HG03354 (cell line): ENCODE measurements around the gene SDSL.

Experiments
- ATAC-seq: cut with Tn5 transposase; IDR thresholded peaks from one replicate; pipeline ENCODE4 v1.9.1; 2021; ENCODE audit warnings: mild to moderate bottlenecking; ENCODE audit not compliant: unreplicated experiment, poor library complexity, severe bottlenecking

The SDSL gene

DNA sequence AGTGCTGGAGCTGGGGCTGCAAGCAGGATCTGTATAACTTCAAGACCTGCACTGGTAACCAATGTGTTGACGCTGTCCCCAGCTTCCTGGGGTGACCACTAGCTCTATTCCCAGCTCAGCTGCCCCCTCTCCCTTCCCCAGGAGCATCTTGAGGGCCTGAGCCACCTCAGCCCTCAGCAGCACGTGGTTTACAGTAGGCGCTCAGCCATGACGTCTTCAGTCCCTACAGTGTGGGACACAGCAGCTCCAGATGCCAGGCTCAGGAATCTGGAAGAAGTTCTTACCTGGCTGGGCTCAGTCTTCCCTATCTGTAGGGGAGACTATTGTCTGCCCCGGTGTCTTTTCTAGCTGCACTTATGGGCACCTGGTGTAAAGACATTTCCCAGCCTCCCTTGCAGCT is 27.1 kb upstream of the SDSL start:
- no peak for ATAC-seq

DNA sequence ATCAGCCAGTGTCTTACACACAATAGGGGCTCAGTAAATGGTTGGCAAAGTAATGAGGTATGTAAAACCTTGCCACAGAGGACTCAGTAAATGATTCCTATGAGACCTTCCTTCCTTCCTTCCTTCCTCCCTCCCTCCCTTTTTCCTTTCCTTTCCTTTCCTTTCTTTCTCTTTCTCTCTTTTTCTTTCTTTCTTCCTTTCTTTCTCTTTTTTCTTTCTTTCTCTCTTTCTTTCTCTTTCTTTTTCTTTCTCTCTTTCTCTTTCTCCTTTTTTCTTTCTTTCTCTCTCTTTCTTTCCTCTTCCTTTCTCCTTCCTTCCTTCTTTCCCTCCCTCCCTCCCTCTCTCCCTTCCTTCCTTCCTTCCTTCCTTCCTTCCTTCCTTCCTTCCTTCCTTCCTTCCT is 26.0 kb upstream of the SDSL start:
- ATAC-seq, result no peak

DNA sequence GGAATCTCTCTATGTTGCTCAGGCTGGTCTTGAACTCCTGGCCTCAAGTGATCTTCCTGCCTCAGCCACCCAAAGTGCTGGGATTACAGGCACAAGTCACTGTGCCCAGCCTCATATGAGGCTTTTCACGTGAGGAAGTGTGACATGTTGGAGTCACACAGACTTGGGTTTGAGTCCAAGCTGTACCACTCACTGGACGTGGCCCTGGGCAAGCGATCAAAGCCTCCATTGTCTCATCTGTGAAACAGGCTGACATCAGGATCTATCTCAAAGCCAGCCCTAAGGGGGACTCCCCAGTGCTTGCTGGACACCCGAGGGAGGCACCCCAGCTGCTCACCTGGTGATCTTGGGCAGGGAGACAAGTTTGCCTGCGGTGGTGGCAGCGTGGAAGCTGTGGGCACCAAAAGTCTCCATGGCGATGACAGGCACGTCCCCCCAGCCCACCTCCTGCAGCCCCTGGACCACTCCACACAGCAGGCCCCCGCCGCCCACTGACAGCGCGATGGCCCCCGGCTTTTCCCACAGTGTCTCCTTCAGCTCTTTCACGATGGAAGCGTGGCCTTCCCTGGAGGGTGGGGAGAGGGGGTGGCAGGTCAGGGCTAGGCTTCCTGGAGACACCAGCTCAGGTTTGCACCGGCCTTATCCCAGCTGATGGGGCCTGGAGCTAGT is 25.2 kb upstream of the SDSL start:
- ATAC-seq, result no peak

DNA sequence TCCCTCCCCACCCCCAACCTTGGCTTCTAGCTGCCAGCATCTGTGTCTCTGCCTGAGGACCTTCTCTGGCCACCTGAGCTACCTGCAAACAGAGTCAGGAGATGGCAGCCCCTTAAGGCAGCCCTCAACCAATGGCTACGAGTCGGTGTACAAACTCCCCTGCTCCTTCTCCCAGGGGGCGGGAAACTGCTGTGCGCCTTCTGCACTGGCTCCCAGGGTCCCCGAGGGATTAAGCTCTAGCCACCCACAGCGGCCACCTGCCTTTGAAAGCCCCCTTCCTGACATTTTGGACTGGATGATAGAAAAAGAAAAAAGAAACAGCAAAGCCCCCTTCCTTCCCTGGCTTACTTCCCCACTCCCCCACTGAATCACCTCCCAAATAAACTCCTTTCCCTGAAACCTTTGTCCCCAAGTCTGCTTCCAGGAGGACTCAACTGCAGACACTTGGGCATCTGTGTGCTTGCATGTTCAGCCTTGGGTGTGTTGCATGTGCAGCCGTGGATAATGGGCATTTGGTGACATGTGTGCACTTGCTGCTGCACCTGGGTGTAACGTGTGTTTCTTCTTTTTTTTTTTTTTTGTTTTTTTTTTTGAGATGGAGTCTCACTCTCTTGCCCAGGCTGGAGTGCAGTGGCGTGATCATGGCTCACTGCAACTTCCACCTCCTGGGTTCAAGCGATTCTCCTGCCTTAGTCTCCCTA is 24.5 kb upstream of the SDSL start:
- no peak for ATAC-seq

DNA sequence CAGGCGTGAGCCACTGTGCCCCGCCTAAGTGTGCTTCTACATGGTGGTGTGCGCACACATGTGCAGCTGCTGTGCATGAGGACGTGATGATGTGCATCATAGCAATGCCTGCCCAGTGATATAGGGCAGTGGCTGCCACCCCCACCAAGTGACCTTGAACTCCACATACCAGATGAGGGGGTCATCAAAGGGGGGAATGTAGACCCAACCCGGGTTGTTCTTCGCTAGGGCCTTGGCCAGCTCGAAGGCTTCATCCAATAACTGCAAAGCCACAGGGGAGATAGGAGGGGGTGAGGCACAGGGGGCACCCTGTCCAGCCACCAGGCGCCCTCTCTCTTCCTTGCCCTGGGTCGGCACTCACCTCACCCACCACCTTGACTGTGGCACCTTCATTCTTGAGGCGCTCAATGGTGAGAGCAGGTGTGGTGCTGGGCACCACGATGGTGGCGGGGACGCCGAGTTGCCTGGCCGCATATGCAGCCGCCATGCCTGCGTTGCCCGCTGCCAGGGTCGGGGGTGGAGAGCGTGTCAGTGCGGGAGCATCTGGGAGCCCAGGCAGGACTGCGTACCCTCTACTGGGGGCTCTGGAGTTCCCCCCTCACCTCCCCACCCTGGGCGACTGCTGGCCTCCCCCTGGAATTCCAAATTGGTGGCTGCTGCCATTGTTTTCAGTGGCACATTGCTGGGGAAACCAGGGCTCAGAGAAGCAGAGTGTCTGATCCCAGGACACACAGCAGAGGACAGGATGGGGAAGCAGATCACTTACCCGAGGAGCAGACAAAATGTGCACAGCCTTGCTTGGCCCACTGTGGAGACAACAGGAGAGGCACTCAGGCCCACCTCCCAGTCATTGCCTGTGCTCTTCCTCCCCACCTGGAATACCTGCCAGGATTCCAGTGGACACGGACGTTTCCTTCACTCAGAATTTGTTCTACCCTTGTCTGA is 23.6 kb upstream of the SDSL start:
- ATAC-seq, result no peak

DNA sequence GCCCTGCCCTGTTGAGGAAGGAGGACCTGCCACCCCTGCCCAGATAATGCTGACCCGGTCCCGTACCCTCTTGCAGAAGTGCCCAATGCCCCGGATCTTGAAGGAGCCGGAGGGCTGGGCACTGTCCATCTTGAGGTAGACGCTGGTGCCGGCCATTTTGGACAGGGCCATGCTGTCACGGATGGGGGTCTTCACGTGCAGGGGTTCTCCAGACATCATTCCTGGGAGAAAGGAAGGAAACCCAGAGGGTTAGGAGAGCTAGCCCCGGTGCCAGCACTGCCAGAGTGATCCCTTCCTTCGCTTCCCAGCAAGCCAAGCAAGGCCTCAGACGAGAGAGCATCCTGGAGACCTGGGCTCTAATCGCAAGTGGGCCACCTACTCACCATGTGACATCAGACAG is 22.7 kb upstream of the SDSL start:
- ATAC-seq, result no peak

DNA sequence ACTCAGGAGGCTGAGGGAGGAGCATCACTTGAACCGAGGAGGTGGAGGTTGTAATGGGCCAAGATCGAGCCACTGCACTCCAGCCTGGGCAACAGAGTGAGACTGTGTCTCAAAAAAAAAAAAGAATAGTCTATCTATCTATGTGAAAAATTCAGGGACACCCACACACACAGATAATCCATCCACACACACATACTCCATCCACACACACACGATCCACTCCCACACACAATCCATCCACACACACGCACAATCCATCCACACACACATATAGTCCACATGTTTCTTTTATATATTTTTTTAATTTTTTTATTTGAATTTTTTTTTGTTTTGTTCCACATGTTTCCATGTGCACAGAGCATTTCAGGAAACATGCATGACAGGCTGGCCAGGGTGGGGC is 21.8 kb upstream of the SDSL start:
- ATAC-seq, result no peak

DNA sequence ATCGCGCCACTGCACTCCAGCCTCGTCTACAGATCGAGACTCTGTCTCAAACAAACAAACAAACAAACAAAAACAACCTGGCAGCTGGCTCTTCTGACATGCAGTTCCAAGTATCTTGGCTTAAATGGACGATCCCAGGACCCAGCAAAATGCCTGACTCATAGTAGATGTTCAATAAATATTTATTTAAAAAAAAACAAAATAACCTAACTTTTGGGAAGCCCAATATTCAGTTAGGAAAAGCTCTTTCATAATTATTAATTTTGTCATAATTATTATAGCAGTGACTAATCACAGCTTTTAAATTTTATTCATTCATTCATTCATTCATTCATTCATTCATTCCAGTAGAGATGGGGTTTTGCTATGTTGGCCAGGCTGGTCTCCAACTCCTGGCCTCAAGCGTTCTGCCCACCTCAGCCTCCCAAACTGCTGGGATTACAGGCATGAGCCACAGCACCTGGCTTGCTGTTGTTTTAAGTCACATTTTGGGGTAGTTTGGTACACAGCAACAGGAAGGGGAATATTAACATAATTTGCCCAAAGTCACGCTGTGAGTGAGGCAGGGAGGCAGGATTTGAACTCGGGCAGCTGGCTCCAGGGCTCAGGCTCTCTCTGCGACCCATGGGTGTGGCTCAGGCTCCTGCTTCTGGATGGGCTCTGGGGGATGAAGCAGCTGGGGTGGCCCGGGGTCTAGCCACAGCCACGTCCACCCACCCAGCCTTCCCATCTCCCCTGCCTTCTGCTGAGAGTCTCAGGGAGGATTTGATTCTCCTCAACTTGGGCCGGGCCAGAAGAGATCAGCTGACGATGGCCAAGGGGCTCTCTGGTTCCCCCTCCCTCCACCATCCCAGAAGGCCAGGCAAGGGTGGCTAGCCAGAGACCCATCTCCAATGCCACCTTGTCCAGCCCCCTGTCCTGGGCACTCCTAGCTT is 20.8 kb upstream of the SDSL start:
- no peak for ATAC-seq

DNA sequence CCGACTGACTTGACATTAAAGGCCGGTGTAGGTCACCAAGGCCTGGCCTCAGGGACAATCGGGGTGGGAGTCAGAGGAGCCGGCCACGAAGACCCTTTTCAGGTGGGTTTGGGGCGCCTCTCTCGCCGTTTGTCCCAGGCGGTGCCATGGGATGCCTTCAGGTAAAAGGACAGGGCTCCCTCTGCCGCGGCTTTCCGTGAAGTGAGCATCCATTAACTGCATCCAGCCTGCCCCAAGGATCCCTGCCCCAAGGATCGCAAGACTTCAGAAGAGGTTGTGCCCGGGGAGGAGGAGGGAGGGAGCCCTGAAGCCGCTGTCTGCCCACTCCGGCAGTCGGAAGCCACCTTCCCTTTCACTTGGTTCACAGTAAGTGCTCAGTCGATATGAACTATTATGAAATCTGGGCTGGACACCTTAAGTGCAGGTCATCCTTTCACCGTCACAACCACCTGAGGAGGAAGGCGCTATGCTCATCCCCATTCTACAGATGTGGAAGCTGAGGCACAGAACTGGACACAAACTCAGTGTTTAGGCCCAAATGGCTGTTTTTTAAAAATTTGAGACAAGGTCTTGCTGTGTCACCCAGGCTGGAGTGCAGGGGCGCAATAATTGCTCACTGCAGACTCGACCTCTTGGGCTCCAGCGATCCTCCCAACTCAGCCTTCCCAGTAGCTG is 19.5 kb upstream of the SDSL start:
- ATAC-seq, result no peak

DNA sequence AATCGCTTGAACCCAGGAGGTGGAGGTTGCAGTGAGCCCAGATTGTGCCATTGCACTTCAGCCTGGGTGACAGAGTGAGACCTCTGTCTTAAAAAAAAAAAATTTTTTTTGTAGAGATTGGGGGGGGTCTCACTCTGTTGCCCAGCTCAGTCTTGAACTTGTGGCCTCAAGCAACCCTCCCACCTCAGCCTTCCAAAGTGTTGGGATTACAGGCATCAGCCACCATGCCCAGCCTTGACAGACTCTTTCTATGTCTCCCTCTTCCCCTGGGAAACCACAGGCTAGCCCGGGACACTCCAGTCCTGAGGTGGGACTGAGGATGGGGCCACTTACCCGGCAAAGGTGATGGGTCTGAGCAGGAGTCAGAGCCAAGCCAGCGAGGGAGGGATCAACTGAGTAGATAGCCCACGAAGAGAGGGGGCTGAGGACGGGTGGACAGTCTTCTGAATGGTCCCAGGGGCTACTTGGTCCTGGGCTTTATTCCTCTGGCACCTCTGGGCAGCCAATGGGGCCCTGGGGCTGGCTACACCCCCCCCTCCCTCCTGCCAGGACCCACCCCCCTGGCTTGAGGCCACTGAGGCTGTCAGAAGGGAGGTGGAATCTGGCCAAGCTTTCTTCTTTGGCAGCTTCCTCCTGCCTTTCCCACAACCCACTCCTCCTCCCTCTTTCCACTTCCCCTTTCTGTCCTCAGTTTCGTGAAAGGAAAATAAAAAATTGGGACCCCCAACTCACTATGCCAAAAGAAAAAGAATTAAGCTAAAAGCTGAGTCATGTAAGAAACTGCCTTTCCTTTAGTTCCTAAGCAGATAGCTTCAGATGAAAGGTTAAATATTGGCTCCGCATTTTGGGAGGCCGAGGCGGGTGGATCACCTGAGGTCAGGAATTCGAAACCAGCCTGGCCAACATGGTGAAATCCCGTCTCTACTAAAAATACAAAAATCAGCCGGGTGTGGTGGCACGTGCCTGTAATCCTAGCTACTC is 18.5 kb upstream of the SDSL start, which contains the start of gene SDS:
SDS (minus strand) TSS at position 453 of the 981 bp plus-strand sequence. CDS start 4,179 bp downstream, outside the sequence.
- no peak for ATAC-seq

DNA sequence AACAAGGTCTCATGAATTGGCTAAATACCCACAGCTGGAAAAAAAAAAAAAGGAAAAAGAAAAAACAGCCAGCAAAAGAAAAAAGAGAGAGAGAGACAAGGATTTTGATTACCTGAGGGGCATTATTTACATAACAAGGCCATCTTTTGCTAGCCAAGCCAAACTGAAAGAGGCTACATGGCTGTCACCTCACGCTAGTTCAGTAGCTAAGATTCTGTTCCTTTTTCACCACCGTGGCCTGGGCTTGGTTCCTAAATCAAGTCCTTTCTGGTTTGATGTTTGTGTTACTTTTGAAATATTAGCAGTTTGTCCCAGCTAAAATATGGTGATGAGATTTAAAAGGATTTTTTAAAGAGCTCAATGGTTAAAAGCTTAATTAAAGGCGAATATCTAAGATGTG is 16.5 kb upstream of the SDSL start:
- ATAC-seq, result no peak

DNA sequence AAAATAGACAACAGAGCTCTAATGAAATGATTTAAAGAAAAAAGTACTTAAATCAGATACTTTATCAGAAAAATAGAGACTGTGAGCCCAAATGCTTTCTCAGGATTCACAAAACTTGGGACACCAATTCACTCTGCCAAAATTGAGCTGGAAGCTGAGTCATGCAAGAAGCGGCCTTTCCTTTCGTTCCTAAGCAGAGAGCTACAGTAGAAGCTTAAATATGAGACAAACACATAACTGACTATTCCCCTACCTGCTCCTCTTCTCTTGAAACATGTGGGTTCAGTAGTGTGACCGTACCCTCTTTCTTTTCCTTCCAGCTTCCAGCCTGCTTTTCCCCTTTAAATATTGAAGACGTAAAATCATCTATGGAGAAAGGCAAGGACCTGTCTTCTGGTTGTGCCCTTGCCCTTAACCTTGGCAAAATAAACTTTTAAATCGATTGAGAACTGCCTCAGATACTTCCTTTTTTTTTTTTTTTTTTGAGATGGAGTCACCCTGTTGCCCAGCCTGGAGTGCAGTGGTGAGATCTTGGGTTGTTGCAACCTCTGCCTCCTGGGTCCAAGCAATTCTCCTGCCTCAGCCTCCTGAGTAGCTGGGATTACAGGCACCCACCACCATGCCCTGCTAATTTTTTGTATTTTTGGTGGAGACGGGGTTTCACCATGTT is 14.1 kb upstream of the SDSL start:
- no peak for ATAC-seq

DNA sequence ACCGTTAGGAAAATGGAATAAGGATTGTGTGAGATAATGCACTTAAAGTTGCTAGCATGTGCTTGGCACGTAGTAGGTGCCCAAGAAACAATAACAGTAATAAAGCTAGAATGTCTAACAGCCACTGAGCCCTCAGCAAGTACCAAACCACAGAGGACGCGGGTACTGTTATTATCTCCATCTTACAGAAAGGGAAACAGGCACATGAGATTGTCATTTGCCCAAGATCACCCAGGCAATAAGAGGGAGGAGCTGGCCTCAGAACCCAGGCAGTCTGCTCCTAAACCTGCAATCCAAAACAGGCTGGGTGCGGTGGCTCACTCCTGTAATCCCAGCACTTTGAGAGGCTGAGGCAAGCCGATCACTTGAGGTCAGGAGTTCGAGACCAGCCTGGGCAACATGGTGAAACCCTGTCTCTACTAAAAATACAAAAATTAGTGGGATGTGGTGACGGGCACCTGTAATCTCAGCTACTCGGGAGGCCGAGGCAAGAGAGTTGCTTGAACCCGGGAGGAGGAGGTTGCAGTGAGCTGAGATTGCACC is 13.4 kb upstream of the SDSL start:
- no peak for ATAC-seq

DNA sequence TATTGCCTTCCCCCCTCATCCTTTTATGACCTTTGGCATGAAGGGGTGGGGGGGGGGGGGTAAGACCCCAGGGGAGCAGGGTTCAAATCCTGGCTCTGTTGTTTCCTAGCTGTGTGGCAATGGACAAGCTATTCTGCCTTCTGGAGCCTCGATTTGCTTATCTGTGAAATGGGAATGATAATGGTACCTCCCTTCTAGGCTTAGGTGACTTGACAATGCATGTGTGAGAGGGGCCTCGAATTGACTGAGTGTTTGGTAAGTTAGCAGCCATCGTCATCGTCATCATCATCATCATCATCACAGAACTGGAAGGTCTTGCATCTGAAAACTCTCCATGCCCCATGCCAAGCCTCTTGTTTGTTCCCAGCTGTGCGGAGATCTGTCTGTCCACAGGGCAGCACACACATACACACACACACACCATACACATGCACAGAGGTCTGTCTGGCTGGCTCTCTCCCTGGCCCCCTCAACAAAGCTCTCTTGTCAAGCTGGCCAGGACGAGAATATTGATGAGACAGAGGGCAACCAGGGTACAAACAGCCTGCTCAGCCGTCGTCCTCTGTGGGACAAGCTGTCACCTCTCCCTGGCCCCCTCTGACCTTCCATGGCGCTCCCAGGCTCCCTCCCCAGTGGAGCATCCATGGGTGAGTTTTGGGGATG is 12.6 kb upstream of the SDSL start:
- no peak for ATAC-seq

DNA sequence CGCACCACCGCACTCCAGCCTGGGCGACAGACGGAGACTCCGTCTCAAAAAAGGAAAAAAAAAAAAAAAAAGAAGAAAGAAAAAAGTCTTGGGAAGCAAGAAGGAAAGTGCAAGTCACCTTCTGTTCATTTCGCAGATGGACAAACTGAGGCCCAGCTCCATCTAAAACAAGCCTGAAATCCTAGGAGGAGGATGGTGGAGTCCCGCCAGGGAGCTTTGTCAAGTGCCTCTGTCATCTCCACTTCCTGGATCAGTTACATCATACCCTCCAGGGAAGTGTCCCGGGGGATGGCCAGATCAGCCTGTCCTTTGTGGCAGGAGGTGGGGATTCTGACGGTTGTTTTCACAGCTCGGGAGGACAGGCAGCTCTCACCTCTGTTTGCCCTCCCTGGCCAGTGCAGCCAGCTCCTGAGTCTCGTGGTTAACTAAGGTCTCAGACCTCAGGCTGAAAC is 8.7 kb upstream of the SDSL start:
- no peak for ATAC-seq

DNA sequence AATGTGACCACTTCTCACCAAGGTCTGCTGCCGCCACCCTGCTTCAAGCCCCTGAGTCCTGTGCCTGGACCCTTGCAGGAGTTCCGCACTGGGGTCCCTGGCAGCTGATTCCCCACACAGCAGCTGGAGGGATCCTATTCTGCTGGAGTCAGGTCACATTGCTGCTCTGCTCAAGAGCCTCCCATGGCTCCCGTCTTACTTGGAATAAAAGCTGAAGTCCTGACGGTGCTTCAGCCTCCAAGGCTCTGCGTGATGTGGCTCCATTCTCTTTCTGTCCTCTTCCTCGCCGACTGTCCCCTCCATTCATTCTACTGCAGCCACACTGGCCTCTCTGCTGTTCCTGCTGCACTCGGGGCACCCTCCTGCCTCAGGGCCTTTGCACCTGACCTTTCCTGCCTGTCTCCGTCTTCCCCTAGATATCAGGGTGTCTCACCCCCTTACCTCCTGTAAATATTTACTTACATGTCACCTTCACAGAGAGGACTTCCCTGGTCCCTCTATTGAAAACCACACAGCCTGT is 7.6 kb upstream of the SDSL start:
- no peak for ATAC-seq
